ENCODE measurements around the gene RREB1.

RREB1 gene

GRCh38 chr6:7202950-7203349, 95.2 kb downstream of the RREB1 start:
- no peak overlapping the region for H2AFZ ChIP-seq
- no peaks in the 10 kb centered on the region for H3K27me3 ChIP-seq (ENCODE audit: control insufficient read depth, insufficient read depth, low read length)
- H3K4me1 ChIP-seq = no peaks in the 10 kb centered on the region
- no peak overlapping the region for H3K9ac ChIP-seq
- no peak overlapping the region for H3K4me2 ChIP-seq (ENCODE audit: low read length)
- no peak overlapping the region for H3K4me3 ChIP-seq (ENCODE audit: low read depth, low read length)
- H3K36me3 ChIP-seq (ENCODE audit: control insufficient read depth, insufficient read depth, low read length) = no peaks in the 10 kb centered on the region
- H3K9me3 ChIP-seq (ENCODE audit: control insufficient read depth, low read length) = no peaks in the 10 kb centered on the region
- peaks cover 2% of the 10 kb centered on the region for H3K79me2 ChIP-seq
- H3K27ac ChIP-seq = no peak overlapping the region
- TF ChIP-seq CTCF (IDR thresholded peaks at IDR 0.05) = no peak

- H3K4me1 ChIP-seq = no peaks in the 10 kb centered on the region
- H3K27ac ChIP-seq = no peak overlapping the region
- peaks cover 2% of the 10 kb centered on the region for H3K79me2 ChIP-seq
- H3K4me2 ChIP-seq (ENCODE audit: low read length) = no peak overlapping the region
- H3K9ac ChIP-seq = no peak overlapping the region
- no peak for TF ChIP-seq CTCF (IDR thresholded peaks at IDR 0.05)
- no peak overlapping the region for H2AFZ ChIP-seq
- no peaks in the 10 kb centered on the region for H3K36me3 ChIP-seq (ENCODE audit: control insufficient read depth, insufficient read depth, low read length)
- H3K27me3 ChIP-seq (ENCODE audit: control insufficient read depth, insufficient read depth, low read length) = no peaks in the 10 kb centered on the region
- no peak overlapping the region for H3K4me3 ChIP-seq (ENCODE audit: low read depth, low read length)
- H3K9me3 ChIP-seq (ENCODE audit: control insufficient read depth, low read length) = no peaks in the 10 kb centered on the region
Observed at GRCh38 chr6:7203939-7204338, 96.2 kb downstream of the RREB1 start.

- Histone ChIP-seq H3K36me3 (ENCODE audit: control insufficient read depth, insufficient read depth, low read length) (no peaks in the 10 kb centered on the region), H3K4me2 (ENCODE audit: low read length) (no peak overlapping the region), H3K27ac (no peak overlapping the region), H3K27me3 (ENCODE audit: control insufficient read depth, insufficient read depth, low read length) (no peaks in the 10 kb centered on the region), H3K79me2 (peaks cover 2% of the 10 kb centered on the region), H3K4me3 (ENCODE audit: low read depth, low read length) (no peak overlapping the region), H2AFZ (no peak overlapping the region), H3K9ac (no peak overlapping the region), H3K9me3 (ENCODE audit: control insufficient read depth, low read length) (no peaks in the 10 kb centered on the region), H3K4me1 (no peaks in the 10 kb centered on the region)
- TF ChIP-seq CTCF (IDR thresholded peaks at IDR 0.05) = no peak
Observed at GRCh38 chr6:7204726-7205125, 97.0 kb downstream of the RREB1 start.

- TF ChIP-seq CTCF (IDR thresholded peaks at IDR 0.05) = no peak
- Histone ChIP-seq H3K27me3 (ENCODE audit: control insufficient read depth, insufficient read depth, low read length) (no peaks in the 10 kb centered on the region), H3K4me3 (ENCODE audit: low read depth, low read length) (no peak overlapping the region)
Observed at GRCh38 chr6:7207720-7208119, 100.0 kb downstream of the RREB1 start.

GRCh38 chr6:7213416-7213815, 105.7 kb downstream of the RREB1 start:
- Histone ChIP-seq H3K4me3 (ENCODE audit: low read depth, low read length) (no peak overlapping the region), H2AFZ (no peak overlapping the region), H3K79me2 (peaks cover 2% of the 10 kb centered on the region), H3K27me3 (ENCODE audit: control insufficient read depth, insufficient read depth, low read length) (no peaks in the 10 kb centered on the region), H3K27ac (no peak overlapping the region), H3K4me1 (peaks cover 8% of the 10 kb centered on the region), H3K36me3 (ENCODE audit: control insufficient read depth, insufficient read depth, low read length) (no peaks in the 10 kb centered on the region), H3K9me3 (ENCODE audit: control insufficient read depth, low read length) (no peaks in the 10 kb centered on the region), H3K9ac (no peak overlapping the region), H3K4me2 (ENCODE audit: low read length) (no peak overlapping the region)
- TF ChIP-seq CTCF (IDR thresholded peaks at IDR 0.05) = no peak

More at GRCh38 chr6:7207720-7208119, 100.0 kb downstream of the RREB1 start:
- no peak overlapping the region for H3K27ac ChIP-seq
- H3K79me2 ChIP-seq = peaks cover 2% of the 10 kb centered on the region
- no peaks in the 10 kb centered on the region for H3K36me3 ChIP-seq (ENCODE audit: control insufficient read depth, insufficient read depth, low read length)
- no peak overlapping the region for H2AFZ ChIP-seq
- H3K4me1 ChIP-seq = no peaks in the 10 kb centered on the region
- no peak overlapping the region for H3K9ac ChIP-seq
- H3K4me2 ChIP-seq (ENCODE audit: low read length) = no peak overlapping the region
- H3K9me3 ChIP-seq (ENCODE audit: control insufficient read depth, low read length) = no peaks in the 10 kb centered on the region

All from parathyroid adenoma (tissue), 2 donors.